NCI-H1048 (cell line): ENCODE measurements around the gene CDC26.
"Not testable (repeated sequence)": the region's sequence is repeated elsewhere in the genome, so short reads cannot be mapped to it uniquely, and the experiment has no call there.

Experiments used
- DNase-seq: peaks from one replicate; lab custom pipeline; 2025; lab: John Stamatoyannopoulos, UW

Gene CDC26

DNA sequence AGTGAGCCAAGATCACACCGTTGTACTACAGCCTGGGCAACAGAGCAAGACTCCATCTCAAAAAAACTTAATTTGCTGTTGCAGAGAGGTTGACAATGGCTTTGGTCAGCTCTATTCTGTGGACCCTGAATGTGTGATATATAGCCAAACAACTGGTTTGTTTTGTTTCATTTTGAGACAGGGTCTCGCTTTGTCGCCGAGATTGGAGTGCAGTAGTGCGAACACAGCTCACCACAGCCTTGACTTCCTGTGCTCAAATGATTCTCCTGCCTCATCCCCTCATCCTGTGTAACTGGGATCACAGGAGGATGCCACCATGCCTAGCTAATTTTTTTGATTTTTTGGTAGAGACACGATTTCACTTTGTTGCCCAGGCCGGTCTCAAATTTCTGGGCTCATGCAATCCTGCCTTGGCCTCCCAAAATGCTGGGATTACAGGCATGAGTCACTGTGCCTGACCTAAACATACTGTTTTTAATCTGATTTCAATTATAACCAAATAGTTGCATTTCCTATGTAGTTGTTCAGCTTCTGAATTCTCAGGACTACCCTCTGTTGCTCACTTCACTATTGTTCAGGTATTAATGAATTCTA, 18.0 kb upstream of the CDC26 start:
- no peak for DNase-seq

DNA sequence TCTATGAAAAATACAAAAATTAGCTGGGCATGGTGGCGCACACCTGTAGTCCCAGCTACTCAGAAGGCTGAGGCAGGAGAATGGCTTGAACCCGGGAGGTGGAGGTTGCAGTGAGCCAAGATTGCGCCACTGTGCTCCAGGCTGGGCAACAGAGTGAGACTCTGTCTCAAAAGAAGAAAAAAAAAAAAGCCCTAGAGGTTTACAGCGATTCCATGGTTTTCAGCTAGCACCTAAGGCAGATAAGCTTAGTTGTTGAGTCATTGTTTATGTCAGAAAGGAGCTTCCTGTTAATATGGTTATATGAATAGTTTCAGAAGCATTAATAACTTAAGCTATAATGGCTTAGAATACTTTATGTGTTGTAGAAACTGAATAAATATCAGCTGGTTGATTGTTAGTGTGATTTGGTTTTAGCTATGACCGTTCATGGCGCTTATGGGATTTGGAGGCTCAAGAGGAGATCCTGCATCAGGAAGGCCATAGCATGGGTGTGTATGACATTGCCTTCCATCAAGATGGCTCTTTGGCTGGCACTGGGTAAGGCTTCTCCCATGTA, 14.8 kb upstream of the CDC26 start:
- DNase-seq = no peak

DNA sequence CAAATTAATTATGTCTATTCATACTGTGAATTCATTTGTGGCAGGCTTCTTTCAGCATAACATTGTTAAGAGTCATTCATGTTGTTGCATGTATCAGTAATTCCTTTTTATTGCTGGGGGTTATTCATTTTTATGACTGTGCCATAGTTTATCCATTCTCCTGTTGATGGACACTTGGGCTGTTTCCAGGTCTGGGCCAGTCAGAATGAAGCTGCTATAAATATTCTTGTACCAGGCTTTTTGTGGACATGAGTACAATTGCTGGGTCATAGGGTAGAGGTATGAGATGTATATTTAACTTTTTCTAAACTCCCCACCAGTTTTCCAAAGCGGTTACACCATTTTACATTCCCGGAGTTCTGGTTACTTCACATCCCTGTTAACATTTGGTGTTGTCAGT, 13.7 kb upstream of the CDC26 start:
- no peak for DNase-seq

DNA sequence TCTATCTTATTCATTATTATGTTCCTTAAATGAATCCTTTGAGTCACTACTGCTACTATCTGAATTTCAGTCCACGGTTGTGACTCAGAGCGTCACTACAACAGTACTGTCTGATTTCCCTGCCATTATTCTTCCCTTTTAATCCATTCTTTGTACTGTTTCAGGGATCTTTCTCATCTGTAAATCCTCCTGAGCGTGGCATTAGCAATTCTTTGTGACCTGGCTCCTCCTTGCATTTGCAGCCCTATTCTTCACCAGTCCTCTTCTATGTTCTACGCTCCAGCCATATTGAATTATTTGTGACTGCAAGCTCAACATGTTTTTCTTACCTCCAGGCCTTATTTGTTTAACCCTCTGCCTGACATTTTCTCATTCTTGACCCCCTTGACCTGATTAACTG, 6.0 kb upstream of the CDC26 start:
- DNase-seq = no peak

DNA sequence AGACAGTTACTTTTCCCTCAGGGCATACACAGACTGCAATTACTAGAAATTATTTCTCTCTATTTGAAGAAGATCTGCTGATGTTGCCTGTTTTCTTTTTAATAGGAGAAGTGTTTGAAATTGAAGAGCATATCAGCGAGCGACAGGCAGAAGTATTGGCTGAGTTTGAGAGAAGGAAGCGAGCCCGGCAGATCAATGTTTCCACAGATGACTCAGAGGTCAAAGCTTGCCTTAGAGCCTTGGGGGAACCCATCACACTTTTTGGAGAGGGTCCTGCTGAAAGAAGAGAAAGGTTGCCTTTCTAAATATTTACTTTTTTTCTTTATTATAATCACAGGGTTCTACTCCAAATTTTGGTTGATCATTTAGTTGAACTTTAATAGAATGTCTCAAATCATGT, 3.5 kb upstream of the CDC26 start:
- DNase-seq = no peak

DNA sequence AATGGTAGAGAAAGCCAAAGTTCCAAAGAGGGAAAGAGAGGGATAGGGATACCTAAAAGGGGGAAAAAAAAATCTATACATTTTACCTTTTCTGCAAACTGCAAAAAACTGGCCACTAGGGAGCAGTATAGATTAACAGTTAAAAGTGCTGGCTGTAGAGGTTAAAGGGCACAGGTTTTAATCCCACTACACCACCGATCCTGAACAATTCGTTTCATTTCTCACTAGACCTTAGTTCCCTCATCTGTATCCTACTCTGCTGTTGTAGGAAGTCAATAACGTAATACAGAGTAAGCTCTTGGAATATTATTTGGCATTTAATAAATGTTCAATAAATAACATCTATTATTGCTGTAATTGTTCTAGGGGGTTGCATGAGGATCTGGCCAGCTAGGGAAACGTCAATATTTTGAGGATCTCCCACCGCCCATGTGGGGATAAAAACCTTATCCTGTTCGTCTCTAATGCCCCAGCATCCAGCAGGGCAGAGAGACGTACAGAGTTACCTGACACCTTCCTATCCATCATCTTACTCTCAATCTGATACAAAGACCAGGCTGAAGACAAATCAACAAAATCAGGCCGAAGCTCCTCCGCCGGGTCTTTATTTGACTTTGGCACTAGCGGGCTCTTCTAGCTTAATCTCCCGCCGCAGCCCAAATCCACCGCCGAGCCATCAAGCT, 757 bp downstream of the CDC26 start:
- DNase-seq = no peak

DNA sequence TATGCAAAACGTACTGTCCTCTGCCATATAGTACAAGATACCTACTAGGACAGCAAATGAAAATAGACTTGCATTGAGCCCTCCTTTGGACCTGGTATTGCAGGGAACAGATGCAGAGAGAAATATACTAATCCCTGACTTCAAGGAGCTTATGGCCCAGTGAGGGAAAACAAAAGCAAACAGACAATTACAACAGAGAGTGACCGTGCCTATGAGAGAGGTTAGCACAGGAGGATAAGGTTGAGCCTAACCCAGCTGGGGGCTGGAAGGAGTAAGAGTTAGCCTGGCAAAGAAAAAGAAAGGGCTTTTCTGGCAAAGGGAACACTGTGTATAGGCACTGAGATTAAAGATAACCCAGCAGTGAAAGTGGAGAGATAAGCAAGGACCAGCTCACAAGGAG, 5.5 kb downstream of the CDC26 start:
- DNase-seq = no peak

DNA sequence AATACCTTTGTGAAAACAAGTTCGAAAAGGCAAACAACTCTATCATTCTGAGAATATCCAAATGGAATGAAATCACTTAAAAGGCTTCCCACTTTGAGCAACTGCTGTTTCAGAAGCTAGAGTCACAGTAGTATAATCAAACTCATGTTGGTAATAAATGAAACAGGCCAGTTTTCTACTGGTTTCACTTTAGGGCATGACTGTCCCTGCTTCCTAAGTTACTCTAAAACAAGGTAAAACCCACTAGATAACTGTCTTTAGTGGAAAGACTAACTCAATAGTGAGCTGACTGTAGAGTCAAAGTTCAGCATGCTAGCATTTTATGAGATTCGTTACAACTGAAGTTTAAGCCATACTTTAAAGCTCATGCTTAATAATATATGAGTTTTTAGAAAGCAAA, 6.0 kb downstream of the CDC26 start:
- no peak for DNase-seq

DNA sequence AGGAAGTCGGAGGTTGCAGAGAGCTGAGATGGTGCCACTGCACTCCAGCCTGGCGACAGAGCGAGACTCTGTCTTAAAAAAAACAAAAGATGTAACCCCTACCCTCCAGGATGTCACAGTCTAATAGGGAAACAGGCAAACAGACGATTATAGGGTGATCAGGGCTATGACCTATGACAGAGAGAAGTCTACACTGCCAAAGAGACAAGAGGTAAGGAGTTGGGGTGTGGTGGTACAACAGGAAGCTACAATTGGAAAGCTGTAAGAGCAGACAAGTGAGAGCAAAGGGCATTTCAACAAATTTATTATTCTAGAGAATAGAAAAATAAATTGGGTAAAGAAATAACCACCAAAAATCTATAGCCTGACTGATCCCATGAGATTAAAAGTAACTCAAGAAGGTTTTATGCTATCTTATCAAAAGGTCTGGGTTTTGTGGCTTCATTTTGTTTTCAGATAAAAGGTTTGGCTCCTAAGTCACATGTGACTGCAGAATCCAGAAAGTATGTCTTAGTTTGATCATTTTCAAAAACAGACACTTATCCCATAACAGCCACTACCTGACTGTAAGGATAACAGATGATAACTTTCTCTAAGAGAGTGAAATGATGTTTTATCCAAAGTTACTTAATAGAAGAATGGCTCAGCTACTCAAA, 7.3 kb downstream of the CDC26 start:
- DNase-seq = no peak

DNA sequence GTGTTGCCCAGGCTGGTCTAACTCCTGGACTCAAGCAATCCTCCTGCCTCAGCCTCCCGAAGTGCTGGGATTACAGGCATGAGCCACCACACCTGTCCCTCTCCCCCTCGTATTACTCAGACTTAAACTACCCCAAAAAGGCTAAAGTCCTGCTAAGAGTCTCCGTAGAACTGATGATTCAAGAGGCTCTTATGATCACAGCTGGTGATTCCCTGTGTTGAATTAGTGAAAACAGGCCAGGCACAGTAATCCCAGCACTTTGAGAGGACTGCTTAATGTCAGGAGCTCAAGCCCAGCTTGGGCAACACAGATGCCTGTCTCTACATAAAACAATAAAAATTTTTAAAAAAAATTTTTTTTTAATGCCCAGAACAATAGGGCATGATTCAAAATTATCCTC, 9.2 kb downstream of the CDC26 start:
- no peak for DNase-seq

DNA sequence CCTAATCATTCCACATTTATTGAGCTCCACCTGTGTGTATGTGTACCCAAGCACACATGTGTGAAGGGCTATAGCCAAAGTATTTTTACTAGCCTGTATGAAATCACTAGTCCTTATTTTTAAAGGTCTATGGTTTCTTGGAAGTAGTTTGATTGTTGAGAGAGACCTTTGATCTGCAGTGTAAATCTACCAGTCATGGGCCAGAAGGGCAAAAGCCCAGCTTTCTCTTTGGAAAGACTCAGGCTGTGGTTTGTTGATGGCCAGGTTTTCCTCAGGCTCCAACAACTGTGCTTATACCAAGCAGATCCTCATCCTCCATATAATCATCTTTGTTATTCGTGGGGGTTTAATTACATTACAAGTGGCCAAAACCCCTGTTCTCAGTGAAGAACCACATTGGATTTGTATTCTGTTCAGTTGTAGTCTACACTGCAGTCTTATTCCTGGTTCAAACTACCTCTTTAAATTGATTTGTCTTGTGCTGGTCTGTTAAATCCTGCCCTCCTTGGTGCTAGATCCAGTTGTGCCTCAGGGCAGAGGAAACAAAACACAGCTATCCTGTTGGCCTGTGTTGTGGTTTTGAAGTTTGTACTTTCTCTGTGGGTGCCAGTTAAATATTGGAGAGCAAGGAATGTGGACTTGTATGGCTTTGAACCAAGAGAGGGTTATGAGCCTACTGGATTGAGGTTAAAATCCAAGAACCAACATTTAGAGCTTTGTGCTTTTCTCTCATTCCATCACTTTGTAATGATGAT, 13.3 kb downstream of the CDC26 start:
- DNase-seq = no peak

DNA sequence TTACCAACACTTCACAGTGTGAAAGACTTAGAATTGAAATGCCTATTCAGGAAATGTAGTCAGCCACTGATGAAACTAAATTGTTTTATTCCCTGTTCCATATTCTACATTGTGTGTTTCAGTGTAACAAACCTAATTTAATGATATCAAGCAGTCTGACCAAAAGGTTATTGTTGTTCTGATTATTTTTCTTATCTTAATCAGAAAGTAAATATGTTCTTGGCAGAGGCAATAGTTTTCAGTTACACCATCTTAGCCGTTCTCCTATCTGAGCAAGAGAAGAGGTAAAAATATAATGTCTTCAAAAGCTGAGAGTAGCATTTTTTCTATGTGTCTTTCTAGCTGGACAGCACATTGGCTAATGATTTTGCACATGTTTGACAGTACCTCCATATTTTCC, 17.1 kb downstream of the CDC26 start:
- DNase-seq = no peak

DNA sequence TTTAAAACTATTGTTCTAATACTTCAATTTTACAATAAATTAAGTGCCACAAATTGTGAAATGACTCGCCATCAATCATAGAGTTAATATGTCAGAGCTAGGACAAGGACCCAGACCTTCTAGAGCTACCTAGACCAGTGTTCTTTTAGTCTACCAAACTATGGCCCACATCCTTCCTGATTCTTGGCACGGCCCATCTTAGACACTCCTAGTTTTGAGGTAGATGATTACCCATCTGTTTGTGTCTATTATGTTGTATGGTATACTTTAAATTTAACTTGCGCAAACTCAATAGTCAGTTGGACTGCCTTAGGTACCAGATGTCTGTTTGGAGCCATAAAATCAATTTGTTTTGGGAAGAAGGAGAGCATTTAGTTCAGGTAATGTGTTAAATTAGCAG, 17.5 kb downstream of the CDC26 start:
- no peak for DNase-seq

DNA sequence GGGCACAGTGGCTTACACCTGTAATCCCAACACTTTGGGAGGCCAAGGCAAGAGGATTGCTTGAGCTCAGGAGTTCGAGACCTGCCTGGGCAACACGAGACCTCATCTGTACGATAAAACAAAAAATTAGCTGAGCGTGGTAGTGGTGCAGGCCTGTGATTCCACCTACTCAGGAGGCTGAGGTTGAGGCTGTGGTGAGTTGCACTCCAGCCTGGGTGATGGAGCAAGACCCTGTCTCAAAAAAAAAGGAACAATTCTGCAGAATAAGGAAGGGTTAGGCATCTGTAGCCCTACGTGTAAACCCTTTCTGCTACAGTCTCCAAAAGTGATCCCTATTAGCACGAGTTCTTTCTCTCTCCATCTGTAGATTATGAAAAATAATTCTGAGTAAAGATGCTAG, 19.9 kb downstream of the CDC26 start:
- no peak for DNase-seq

DNA sequence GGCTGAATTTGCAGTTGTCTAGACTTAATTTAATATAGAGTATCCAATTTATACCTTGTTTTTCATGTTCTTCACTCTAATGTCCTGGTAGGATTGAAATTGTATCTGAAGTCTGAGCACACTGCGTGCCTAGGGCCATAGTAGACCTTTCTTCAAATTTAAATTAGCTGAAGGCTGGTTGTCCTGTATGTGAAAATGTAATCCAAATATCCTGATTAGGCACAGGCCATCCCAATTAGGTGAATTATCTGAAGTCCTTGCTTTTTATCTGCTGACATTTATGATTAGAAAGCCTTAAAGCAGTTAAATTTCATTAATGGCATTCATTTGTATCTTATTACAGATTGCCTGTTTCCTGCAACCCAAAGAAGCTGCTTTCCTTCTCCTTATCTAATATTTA, 20.4 kb downstream of the CDC26 start:
- no peak for DNase-seq

DNA sequence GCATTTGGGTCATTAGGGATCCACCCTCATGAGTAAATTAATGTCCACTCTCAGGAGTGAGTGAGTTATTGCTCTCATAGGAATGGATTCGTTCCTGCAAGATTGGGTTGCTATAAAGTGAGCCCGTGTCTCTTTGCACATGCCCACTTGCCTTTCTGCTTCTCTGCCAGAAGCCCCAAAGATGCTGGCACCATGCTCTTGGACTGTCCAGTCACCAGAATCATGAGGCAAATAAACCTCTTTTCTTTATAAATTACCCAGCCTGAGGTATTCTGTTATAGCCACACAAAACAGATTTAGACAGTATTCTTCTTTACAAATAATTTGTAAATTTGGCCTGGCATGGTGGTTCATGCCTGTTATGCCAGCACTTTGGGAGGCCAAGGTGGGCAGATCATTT, 24.6 kb downstream of the CDC26 start:
- no peak for DNase-seq

DNA sequence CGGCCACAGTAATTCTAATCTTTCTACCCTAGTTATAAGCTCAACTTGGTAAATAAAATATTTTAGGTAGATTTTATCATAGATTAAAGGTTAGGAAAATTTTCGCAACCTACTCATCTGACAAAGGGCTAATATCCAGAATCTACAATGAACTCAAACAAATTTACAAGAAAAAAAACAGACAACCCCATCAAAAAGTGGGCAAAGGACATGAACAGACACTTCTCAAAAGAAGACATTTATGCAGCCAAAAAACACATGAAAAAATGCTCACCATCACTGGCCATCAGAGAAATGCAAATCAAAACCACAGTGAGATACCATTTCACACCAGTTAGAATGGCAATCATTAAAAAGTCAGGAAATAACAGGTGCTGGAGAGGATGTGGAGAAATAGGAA, 25.7 kb downstream of the CDC26 start:
- DNase-seq = not testable (repeated sequence)

DNA sequence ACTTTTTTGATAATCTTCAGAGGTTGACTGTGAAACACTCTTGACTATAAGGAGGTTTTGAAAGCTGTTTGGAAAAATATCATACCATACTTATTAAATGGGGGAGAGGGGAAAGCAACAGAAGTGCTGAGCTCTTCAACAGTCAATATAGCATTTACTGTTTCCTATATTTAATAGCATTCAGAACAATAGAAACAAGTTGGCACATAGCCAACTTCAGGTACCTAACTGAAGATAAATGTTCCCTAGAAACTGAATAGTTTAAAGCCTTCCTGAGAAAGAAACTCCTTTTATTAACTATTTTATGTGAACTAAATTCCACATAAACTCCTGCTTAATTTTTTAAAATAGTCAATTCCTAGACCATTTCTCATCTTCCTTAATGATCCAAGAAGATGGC, 27.7 kb downstream of the CDC26 start:
- no peak for DNase-seq

DNA sequence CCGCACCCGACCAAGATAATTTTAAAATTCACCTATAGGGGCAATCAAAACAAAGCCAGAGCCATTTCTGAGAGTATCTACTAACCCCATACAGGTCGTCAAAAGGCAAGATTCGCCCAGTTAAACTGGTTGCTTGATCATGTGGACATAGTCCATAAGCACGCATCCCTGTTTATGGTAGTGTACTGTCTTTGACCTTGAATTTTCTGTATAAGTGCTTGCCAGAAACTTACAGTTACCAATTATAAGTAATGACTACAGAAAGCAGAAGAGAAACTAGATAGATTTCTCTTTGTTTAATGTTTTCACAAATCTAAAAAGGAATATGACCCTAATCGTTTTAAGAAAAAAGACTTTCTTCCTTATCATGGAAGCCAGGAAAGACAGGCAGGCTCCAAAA, 28.4 kb downstream of the CDC26 start:
- no peak for DNase-seq

DNA sequence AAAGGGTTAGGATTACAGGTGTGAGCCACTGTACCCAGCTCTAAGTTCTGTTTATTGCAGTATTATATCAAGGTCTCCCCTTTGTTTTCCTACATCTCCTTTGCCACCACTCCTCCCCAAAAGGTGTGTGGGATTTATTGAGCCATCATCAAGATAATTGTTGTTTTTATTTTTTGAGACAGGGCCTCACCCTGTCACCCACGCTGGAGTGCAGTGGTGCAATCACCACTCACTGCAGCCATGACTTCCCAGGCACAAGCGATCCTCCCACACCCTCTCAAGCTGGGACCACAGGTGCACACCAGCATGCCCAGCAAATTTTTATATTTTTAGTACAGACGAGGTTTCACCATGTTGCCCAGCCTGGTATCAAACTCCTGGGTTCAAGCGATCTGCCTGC, 29.5 kb downstream of the CDC26 start:
- no peak for DNase-seq

DNA sequence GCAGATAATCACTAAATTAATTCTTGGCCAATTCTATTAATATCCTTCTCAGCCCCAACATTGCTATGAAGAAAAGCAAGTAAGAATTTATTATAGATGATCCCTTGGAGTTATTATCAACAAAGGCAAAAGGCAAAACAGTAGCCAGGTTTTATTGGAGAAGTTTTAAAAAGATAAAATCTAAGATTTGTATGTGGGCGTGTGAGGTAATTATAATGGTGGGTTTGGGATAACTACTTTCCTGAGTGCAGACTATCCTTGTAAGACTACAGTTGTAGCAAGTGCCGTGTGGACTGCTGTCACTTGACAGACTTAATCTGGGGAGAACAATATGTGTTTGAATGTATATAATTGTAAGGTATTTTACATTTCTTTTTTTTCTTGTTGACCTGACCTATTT, 30.8 kb downstream of the CDC26 start:
- no peak for DNase-seq

DNA sequence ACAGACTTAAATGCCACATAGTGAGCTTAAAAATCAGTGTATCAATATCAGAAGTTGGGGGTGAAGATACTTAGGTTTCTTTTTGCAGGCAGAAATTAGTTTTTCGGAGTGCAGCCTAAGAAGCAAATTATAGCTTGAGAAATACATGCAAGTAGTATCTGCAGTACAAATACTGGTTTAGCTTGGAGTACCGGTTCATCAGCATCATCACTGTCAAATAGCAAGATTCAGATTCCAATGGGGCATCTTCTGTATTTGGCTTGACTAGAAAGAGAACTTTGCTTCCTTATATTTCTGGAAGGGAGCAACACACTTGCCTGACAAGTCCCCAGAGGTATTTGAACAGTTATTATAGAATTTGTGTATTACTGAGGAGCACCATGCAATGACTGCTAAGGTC, 34.2 kb downstream of the CDC26 start:
- no peak for DNase-seq

DNA sequence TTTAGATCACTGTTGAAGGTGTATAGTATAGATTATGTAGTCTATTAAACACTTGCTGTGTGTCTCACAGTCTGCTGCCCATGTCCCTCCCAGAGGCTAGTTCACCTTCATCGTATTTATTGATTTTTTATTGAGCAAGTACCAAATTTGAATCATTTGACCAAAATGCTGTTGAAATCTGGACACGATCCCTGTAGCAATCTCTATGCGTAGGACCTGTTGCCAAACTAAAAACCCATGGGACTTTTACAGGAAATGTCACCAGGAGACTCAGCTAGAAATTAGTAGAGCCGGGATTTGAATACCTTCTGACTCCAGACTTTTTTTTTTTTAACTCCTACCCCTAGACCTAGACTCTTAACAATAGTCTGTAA, 36.5 kb downstream of the CDC26 start:
- DNase-seq = no peak
